HEK293T (cell line): ENCODE results near the gene AMHR2.

Experiments
- ARNT ChIP-seq: fragments of 450-650 bp; IDR thresholded peaks from 2 replicates; pipeline ENCODE4 v1.6.1; 2017; ENCODE audit warnings: mild to moderate bottlenecking
- BHLHE40 ChIP-seq: fragments of 450-650 bp; IDR thresholded peaks from 2 replicates; pipeline ENCODE4 v1.6.1; 2016; ENCODE audit warnings: mild to moderate bottlenecking, moderate library complexity, borderline replicate concordance
- CTBP1 ChIP-seq: fragments of 450-650 bp; IDR thresholded peaks from 2 replicates; pipeline ENCODE4 v1.6.1; 2016; ENCODE audit warnings: borderline replicate concordance
- FOXA1 ChIP-seq: fragments of 450-650 bp; IDR thresholded peaks from 2 replicates; pipeline ENCODE4 v1.6.1; 2016; ENCODE audit warnings: mild to moderate bottlenecking
- FOXK2 ChIP-seq: fragments of 450-650 bp; IDR thresholded peaks from 2 replicates; pipeline ENCODE4 v1.6.1; 2016; ENCODE audit warnings: mild to moderate bottlenecking
- FOXM1 ChIP-seq: fragments of 450-650 bp; IDR thresholded peaks from 2 replicates; pipeline ENCODE4 v1.6.1; 2017; ENCODE audit warnings: mild to moderate bottlenecking, borderline replicate concordance
- L3MBTL2 ChIP-seq: fragments of 450-650 bp; conservative IDR thresholded peaks from 2 replicates; pipeline ENCODE4 v1.6.1; 2016; ENCODE audit warnings: mild to moderate bottlenecking
- LEF1 ChIP-seq: fragments of 450-650 bp; IDR thresholded peaks from 2 replicates; pipeline ENCODE4 v1.6.1; 2017; ENCODE audit warnings: mild to moderate bottlenecking, borderline replicate concordance
- NFRKB ChIP-seq: fragments of 450-650 bp; IDR thresholded peaks from 2 replicates; pipeline ENCODE4 v1.6.1; 2016; ENCODE audit warnings: mild to moderate bottlenecking, moderate library complexity
- SP1 ChIP-seq: fragments of 450-650 bp; IDR thresholded peaks from 2 replicates; pipeline ENCODE4 v1.6.1; 2017
- SUZ12 ChIP-seq: fragments of 450-650 bp; IDR thresholded peaks from 2 replicates; pipeline ENCODE4 v1.6.1; 2016; ENCODE audit warnings: mild to moderate bottlenecking
- TARDBP ChIP-seq: fragments of 450-650 bp; IDR thresholded peaks from 2 replicates; pipeline ENCODE4 v1.6.1; 2016
- ZNF384 ChIP-seq: fragments of 450-650 bp; IDR thresholded peaks from 2 replicates; pipeline ENCODE4 v1.6.1; 2016
- TF ChIP-seq, protein P1 (sequence below): fragments of 450-650 bp; IDR thresholded peaks from 2 replicates; pipeline ENCODE4 v1.6.1; 2016

- no peak for TF ChIP-seq TARDBP
- TF ChIP-seq ZNF384 = no peak
- no peak for TF ChIP-seq SUZ12
- no peak for TF ChIP-seq FOXA1
- TF ChIP-seq LEF1 = no peak
- no peak for TF ChIP-seq BHLHE40
- no peak for TF ChIP-seq NFRKB
- no peak for TF ChIP-seq ARNT
- TF ChIP-seq, protein P1, sequence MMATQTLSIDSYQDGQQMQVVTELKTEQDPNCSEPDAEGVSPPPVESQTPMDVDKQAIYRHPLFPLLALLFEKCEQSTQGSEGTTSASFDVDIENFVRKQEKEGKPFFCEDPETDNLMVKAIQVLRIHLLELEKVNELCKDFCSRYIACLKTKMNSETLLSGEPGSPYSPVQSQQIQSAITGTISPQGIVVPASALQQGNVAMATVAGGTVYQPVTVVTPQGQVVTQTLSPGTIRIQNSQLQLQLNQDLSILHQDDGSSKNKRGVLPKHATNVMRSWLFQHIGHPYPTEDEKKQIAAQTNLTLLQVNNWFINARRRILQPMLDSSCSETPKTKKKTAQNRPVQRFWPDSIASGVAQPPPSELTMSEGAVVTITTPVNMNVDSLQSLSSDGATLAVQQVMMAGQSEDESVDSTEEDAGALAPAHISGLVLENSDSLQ = no peak
- TF ChIP-seq FOXM1 = no peak
- TF ChIP-seq CTBP1 = no peak
- no peak for TF ChIP-seq SP1
- TF ChIP-seq FOXK2 = no peak
- TF ChIP-seq L3MBTL2 = no peak
Observed at GRCh38 chr12:53467880-53468279, 44.2 kb downstream of the AMHR2 start.
